Measurements from ENCODE around the gene TAS2R41. TPM values are rescaled to one million over a fixed set of nuclear protein-coding genes. Genes with fewer than 3 reads are reported as not detected.

The TAS2R41 gene
- total RNA-seq, 6 experiments from 2014 or later, result not detected

DNA sequence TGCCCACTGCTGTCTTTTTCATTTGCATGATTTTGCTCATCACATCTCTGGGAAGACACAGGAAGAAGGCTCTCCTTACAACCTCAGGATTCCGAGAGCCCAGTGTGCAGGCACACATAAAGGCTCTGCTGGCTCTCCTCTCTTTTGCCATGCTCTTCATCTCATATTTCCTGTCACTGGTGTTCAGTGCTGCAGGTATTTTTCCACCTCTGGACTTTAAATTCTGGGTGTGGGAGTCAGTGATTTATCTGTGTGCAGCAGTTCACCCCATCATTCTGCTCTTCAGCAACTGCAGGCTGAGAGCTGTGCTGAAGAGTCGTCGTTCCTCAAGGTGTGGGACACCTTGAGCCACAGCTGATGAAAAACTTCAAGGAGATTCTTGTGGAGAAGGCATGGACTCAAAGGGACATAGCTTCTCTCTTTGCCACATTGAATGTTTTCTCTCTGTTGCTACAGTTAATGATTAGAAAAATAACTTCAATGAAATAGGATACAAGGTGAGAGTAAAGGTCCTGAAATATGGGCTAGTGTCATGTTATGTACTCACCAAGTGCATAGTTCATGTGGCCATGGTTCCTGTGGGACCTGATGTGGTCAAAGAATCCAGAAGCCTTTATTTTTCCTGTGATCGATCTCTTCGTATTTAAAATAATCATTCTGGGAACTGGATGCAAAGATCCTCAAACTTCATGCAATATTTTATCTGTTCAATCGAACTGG, 33.5 kb upstream of the TAS2R41 start:
- Mint-ChIP-seq H3K4me3 (no peak overlapping the region), H3K4me1 (ENCODE audit: low read depth) (no peaks in the 10 kb centered on the region), H3K9me3 (no peaks in the 10 kb centered on the region), H3K27ac (no peak overlapping the region), H3K36me3 (ENCODE audit: low read depth) (no peaks in the 10 kb centered on the region), H3K27me3 (ENCODE audit: insufficient read depth) (no peaks in the 10 kb centered on the region)
- DNase-seq, result no peak
- TF ChIP-seq, protein P1, sequence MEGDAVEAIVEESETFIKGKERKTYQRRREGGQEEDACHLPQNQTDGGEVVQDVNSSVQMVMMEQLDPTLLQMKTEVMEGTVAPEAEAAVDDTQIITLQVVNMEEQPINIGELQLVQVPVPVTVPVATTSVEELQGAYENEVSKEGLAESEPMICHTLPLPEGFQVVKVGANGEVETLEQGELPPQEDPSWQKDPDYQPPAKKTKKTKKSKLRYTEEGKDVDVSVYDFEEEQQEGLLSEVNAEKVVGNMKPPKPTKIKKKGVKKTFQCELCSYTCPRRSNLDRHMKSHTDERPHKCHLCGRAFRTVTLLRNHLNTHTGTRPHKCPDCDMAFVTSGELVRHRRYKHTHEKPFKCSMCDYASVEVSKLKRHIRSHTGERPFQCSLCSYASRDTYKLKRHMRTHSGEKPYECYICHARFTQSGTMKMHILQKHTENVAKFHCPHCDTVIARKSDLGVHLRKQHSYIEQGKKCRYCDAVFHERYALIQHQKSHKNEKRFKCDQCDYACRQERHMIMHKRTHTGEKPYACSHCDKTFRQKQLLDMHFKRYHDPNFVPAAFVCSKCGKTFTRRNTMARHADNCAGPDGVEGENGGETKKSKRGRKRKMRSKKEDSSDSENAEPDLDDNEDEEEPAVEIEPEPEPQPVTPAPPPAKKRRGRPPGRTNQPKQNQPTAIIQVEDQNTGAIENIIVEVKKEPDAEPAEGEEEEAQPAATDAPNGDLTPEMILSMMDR (IDR thresholded peaks at IDR 0.05), result no peak

DNA sequence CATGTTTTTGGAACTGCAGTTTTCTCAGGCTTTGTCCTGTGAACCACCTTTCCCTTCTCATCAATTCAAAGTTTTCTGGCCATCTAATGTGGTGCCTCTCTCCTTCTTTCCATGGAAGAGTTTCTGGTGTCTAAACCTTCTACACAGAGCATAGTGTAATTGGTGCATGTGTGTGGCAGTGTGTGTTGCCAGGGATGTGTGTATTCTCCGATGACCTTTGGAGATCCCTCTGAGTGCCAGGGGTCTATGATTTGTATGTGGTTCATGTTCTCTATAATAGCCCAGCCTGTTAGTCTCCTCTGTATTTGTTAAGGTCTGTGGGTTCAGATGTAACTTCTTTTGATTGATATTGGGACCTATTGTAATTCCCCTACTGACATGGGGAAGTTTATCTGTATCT, 32.9 kb upstream of the TAS2R41 start:
- Mint-ChIP-seq H3K9me3 (no peaks in the 10 kb centered on the region), H3K27me3 (ENCODE audit: insufficient read depth) (no peaks in the 10 kb centered on the region), H3K4me3 (no peak overlapping the region), H3K4me1 (ENCODE audit: low read depth) (no peaks in the 10 kb centered on the region), H3K36me3 (ENCODE audit: low read depth) (no peaks in the 10 kb centered on the region), H3K27ac (no peak overlapping the region)
- no peak for DNase-seq
- TF ChIP-seq, protein P1 (IDR thresholded peaks at IDR 0.05), result no peak

DNA sequence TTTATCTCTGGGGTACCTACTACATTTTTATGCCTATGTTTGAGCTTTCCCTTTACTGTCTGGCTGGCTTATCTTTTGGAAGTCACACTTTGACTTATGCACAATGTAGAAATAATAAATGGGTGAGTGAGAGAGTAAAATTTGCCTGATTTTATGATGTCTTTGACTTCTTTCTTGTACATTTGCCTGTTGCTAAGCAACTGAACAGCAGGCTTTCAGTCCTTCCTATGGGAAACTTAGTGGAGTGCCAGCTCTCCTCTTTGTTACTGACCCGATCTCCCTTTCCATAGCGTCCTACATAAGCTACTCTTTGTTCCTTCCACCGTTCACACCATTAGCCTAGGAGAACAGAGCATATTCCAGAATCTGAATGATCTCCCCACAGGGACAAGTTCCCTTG, 30.2 kb upstream of the TAS2R41 start:
- Mint-ChIP-seq H3K4me1 (ENCODE audit: low read depth) (peaks cover 4% of the 10 kb centered on the region), H3K4me3 (no peak overlapping the region), H3K27me3 (ENCODE audit: insufficient read depth) (no peaks in the 10 kb centered on the region), H3K36me3 (ENCODE audit: low read depth) (no peaks in the 10 kb centered on the region), H3K9me3 (no peaks in the 10 kb centered on the region), H3K27ac (no peak overlapping the region)
- TF ChIP-seq, protein P1 (IDR thresholded peaks at IDR 0.05), result no peak
- DNase-seq, result no peak

DNA sequence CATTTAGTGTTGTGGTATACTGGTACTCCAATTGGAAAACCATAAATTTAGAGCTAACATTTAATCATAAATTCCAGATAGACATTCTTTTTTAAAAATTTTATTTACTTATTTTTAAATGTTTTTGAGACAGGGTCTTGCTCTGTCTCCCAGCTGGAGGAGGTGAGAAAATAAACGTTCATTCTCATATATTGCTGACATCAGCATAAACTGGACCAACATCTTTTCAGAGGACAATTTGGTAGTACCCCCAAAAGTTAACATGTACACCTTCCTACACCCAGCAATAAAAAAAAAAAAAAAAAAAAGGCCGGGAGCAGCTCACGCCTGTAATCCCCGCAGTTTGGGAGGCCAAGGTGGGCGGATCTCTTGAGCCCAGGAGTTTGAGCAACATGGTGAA, 29.2 kb upstream of the TAS2R41 start:
- Mint-ChIP-seq H3K36me3 (ENCODE audit: low read depth) (no peaks in the 10 kb centered on the region), H3K27me3 (ENCODE audit: insufficient read depth) (no peaks in the 10 kb centered on the region), H3K9me3 (no peaks in the 10 kb centered on the region), H3K4me3 (no peak overlapping the region), H3K4me1 (ENCODE audit: low read depth) (peaks cover 12% of the 10 kb centered on the region), H3K27ac (no peak overlapping the region)
- DNase-seq, result no peak
- TF ChIP-seq, protein P1 (IDR thresholded peaks at IDR 0.05), result no peak

DNA sequence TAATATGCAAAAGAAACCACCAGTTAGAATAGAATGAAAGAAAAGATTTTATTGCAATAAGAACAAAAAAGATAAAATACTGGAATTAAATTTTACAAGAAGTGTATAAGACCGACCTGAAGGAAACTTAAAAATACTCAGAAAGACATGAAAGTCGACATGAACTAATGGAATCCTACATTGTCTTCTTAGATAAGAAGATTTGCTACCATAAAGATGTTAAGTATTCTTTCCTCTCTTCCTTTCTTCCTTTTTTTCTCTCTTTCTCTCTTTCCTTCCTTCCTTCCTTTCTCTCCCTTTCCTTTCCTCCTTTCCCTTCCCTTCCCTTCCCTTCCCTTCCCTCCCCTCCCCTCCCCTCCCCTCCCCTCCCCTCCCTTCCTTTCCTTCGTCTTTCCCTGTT, 27.9 kb upstream of the TAS2R41 start:
- no peaks in the 10 kb centered on the region for H3K9me3 Mint-ChIP-seq
- TF ChIP-seq, protein P1 (IDR thresholded peaks at IDR 0.05), result no peak
- no peaks in the 10 kb centered on the region for H3K27me3 Mint-ChIP-seq (ENCODE audit: insufficient read depth)
- no peak overlapping the region for H3K4me3 Mint-ChIP-seq
- H3K36me3 Mint-ChIP-seq (ENCODE audit: low read depth), result no peaks in the 10 kb centered on the region
- peaks cover 26% of the 10 kb centered on the region for H3K4me1 Mint-ChIP-seq (ENCODE audit: low read depth)
- no peak for DNase-seq
- no peak overlapping the region for H3K27ac Mint-ChIP-seq
